Measurements from ENCODE around the gene ANTXR1. TPM values are rescaled to one million over a fixed set of nuclear protein-coding genes. Genes with fewer than 3 reads are reported as not detected.
A peak's percentile ranks its signal among the peaks of the same experiment; 100 is the strongest.

Gene ANTXR1
- total and polyA plus RNA-seq, 2 experiments from 2014 or later, result 128 to 191 TPM

GRCh38 chr2:69223759-69224511, 211.0 kb downstream of the ANTXR1 start:
- H3K27me3 ChIP-seq (replicated peaks; ENCODE audit: insufficient read depth), result no peaks in the 10 kb centered on the region
- no peak for DNase-seq
- peaks cover 50% of the 10 kb centered on the region for H3F3A ChIP-seq (ENCODE audit: insufficient read depth)
- peak overlapping the region; percentile 78 for H3K27ac ChIP-seq
- H3K9ac ChIP-seq, result no peak overlapping the region
- 92 to 94% methylated on average over 6 of the region's 6 CpGs for WGBS, 2 experiments (ENCODE audit: low coverage in 1 of 2, low lambda C conversion rate in 2 of 2, missing lambda C conversion rate in 2 of 2)
- peak overlapping the region; percentile 57 for H3K4me2 ChIP-seq (ENCODE audit: unreplicated experiment)
- in situ Hi-C loops (cut with MboI), result no loop called here
- no peak overlapping the region for H3K4me3 ChIP-seq
- no peaks in the 10 kb centered on the region for H3K9me3 ChIP-seq (ENCODE audit: low read depth)
- H4K20me1 ChIP-seq (ENCODE audit: insufficient read depth), result no peaks in the 10 kb centered on the region
- no peaks in the 10 kb centered on the region for H3K36me3 ChIP-seq (ENCODE audit: low read depth)
- no peaks in the 10 kb centered on the region; the same call in 1 of the 2 replicates for H3K79me2 ChIP-seq (ENCODE audit: insufficient read depth)
- TF ChIP-seq EZH2phosphoT487 (IDR thresholded peaks at IDR 0.05; ENCODE audit: insufficient read depth, low read depth), result no peak
- TF ChIP-seq EZH2 (IDR thresholded peaks at IDR 0.05; ENCODE audit: insufficient read depth, poor library complexity, severe bottlenecking), result no peak
- no peak overlapping the region for H2AFZ ChIP-seq
- H3K4me1 ChIP-seq (ENCODE audit: insufficient read depth), result peaks cover 54% of the 10 kb centered on the region
- H3K9me2 ChIP-seq (ENCODE audit: insufficient read depth), result no peaks in the 10 kb centered on the region

- in situ Hi-C loops (cut with MboI), result no loop called here
- no peaks in the 10 kb centered on the region; the same call in 1 of the 2 replicates for H3K79me2 ChIP-seq (ENCODE audit: insufficient read depth)
- H3F3A ChIP-seq (ENCODE audit: insufficient read depth), result peaks cover 48% of the 10 kb centered on the region
- H3K9me2 ChIP-seq (ENCODE audit: insufficient read depth), result no peaks in the 10 kb centered on the region
- H3K27me3 ChIP-seq (replicated peaks; ENCODE audit: insufficient read depth), result no peaks in the 10 kb centered on the region
- no peak for TF ChIP-seq EZH2phosphoT487 (IDR thresholded peaks at IDR 0.05; ENCODE audit: insufficient read depth, low read depth)
- no peak overlapping the region for H2AFZ ChIP-seq
- DNase-seq, result no peak
- H3K4me1 ChIP-seq (ENCODE audit: insufficient read depth), result peaks cover 54% of the 10 kb centered on the region
- H4K20me1 ChIP-seq (ENCODE audit: insufficient read depth), result no peaks in the 10 kb centered on the region
- H3K36me3 ChIP-seq (ENCODE audit: low read depth), result no peaks in the 10 kb centered on the region
- no peak overlapping the region for H3K4me2 ChIP-seq (ENCODE audit: unreplicated experiment)
- 36 to 49% methylated on average over 3 of the region's 3 CpGs for WGBS, 2 experiments (ENCODE audit: low coverage in 1 of 2, low lambda C conversion rate in 2 of 2, missing lambda C conversion rate in 2 of 2)
- 0 out of 2 replicates have a peak overlapping the region, but pooled peaks have one; percentile 78 for H3K27ac ChIP-seq
- H3K4me3 ChIP-seq, result no peak overlapping the region
- no peaks in the 10 kb centered on the region for H3K9me3 ChIP-seq (ENCODE audit: low read depth)
- H3K9ac ChIP-seq, result no peak overlapping the region
These were observed 211.5 kb downstream of the ANTXR1 start for GRCh38 chr2:69224512-69224837.

- H4K20me1 ChIP-seq (ENCODE audit: insufficient read depth), result no peaks in the 10 kb centered on the region
- peaks cover 54% of the 10 kb centered on the region for H3K4me1 ChIP-seq (ENCODE audit: insufficient read depth)
- no peaks in the 10 kb centered on the region for H3K9me2 ChIP-seq (ENCODE audit: insufficient read depth)
- in situ Hi-C loops (cut with MboI), result no loop called here
- 0 to 3% methylated on average over 2 of the region's 2 CpGs for WGBS, 2 experiments (ENCODE audit: low coverage in 1 of 2, low lambda C conversion rate in 2 of 2, missing lambda C conversion rate in 2 of 2)
- H3K36me3 ChIP-seq (ENCODE audit: low read depth), result no peaks in the 10 kb centered on the region
- H3K27me3 ChIP-seq (replicated peaks; ENCODE audit: insufficient read depth), result no peaks in the 10 kb centered on the region
- peaks cover 37% of the 10 kb centered on the region for H3F3A ChIP-seq (ENCODE audit: insufficient read depth)
- DNase-seq, result peak; percentile 63
- H3K79me2 ChIP-seq (ENCODE audit: insufficient read depth), result no peaks in the 10 kb centered on the region; the same call in 1 of the 2 replicates
- peak overlapping the region; percentile 17 for H3K4me2 ChIP-seq (ENCODE audit: unreplicated experiment)
- peak overlapping the region; percentile 74 for H3K27ac ChIP-seq
- TF ChIP-seq EZH2phosphoT487 (IDR thresholded peaks at IDR 0.05; ENCODE audit: insufficient read depth, low read depth) (no peak), EZH2 (IDR thresholded peaks at IDR 0.05; ENCODE audit: insufficient read depth, poor library complexity, severe bottlenecking) (no peak)
- H3K4me3 ChIP-seq, result no peak overlapping the region
- H3K9me3 ChIP-seq (ENCODE audit: low read depth), result no peaks in the 10 kb centered on the region
- H3K9ac ChIP-seq, result peak overlapping the region; percentile 38; the same call in 1 of the 2 replicates
- no peak overlapping the region for H2AFZ ChIP-seq
These were observed 213.0 kb downstream of the ANTXR1 start for GRCh38 chr2:69225933-69226332.

- Histone ChIP-seq H3K4me3 (no peak overlapping the region), H3K36me3 (ENCODE audit: low read depth) (no peaks in the 10 kb centered on the region; the same call in 1 of the 2 replicates), H3K4me1 (ENCODE audit: insufficient read depth) (peaks cover 49% of the 10 kb centered on the region), H3K4me2 (ENCODE audit: unreplicated experiment) (no peak overlapping the region), H2AFZ (no peak overlapping the region), H3K27ac (0 out of 2 replicates have a peak overlapping the region, but pooled peaks have one; percentile 74), H4K20me1 (ENCODE audit: insufficient read depth) (no peaks in the 10 kb centered on the region), H3F3A (ENCODE audit: insufficient read depth) (peaks cover 27% of the 10 kb centered on the region), H3K9me3 (ENCODE audit: low read depth) (no peaks in the 10 kb centered on the region), H3K27me3 (replicated peaks; ENCODE audit: insufficient read depth) (no peaks in the 10 kb centered on the region), H3K79me2 (ENCODE audit: insufficient read depth) (no peaks in the 10 kb centered on the region; the same call in 1 of the 2 replicates), H3K9ac (no peak overlapping the region), H3K9me2 (ENCODE audit: insufficient read depth) (no peaks in the 10 kb centered on the region)
- no peak for TF ChIP-seq EZH2 (IDR thresholded peaks at IDR 0.05; ENCODE audit: insufficient read depth, poor library complexity, severe bottlenecking)
- no peak for TF ChIP-seq EZH2phosphoT487 (IDR thresholded peaks at IDR 0.05; ENCODE audit: insufficient read depth, low read depth)
- WGBS, 2 experiments (ENCODE audit: low coverage in 1 of 2, low lambda C conversion rate in 2 of 2, missing lambda C conversion rate in 2 of 2), result 50 to 51% methylated on average over 3 of the region's 3 CpGs
- no peak for DNase-seq
- in situ Hi-C loops (cut with MboI), result no loop called here
These were observed 213.9 kb downstream of the ANTXR1 start for GRCh38 chr2:69226903-69227302.
